ENCODE data around the gene CDK11B. TPM values are rescaled to one million over a fixed set of nuclear protein-coding genes. Genes with fewer than 3 reads are reported as not detected.

CDK11B gene
- total RNA-seq, 1 experiment from 2014 or later = 30.1 TPM

DNA sequence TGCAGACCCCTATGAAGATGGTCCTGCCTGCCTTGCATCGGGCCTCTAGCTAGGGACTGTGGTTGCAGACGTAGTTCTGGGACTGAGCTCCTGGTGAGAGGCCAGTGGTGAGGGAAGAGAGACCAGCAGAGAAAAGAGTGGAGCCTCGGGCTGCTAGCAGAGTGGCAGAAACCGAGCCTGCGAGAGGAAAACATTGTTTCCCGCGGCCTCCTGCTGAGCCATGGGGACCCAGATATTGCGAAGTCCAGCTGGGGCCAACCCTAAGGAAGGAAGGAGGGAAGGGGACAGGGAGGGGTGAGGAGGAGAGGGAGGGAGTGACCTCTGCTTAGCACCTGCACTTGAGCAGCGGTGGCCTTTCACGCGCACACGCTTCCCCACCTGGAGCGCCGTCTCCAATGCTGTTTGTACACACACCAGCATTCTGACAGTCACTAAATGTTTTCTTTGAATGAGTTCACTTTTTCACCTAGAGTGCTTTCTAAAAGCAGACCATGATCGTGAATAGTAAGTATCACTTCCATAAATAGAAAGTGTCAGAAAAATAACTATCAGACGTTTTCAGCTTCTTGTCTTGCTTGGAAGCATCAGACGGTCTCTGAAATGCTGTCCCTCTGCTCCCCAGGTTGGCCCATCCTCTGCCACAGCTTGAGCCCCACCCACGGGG is 56.4 kb downstream of the CDK11B start:
- WGBS (ENCODE audit: extremely low coverage, insufficient read length, low lambda C conversion rate) = no CpG with 5 or more reads among the region's 18 CpGs
- no peaks in the 10 kb centered on the region for H3K9me3 ChIP-seq (ENCODE audit: control insufficient read depth, low read depth, low read length)

More for the DNA sequence above, 56.4 kb downstream of the CDK11B start:
- TF ChIP-seq, protein P1, sequence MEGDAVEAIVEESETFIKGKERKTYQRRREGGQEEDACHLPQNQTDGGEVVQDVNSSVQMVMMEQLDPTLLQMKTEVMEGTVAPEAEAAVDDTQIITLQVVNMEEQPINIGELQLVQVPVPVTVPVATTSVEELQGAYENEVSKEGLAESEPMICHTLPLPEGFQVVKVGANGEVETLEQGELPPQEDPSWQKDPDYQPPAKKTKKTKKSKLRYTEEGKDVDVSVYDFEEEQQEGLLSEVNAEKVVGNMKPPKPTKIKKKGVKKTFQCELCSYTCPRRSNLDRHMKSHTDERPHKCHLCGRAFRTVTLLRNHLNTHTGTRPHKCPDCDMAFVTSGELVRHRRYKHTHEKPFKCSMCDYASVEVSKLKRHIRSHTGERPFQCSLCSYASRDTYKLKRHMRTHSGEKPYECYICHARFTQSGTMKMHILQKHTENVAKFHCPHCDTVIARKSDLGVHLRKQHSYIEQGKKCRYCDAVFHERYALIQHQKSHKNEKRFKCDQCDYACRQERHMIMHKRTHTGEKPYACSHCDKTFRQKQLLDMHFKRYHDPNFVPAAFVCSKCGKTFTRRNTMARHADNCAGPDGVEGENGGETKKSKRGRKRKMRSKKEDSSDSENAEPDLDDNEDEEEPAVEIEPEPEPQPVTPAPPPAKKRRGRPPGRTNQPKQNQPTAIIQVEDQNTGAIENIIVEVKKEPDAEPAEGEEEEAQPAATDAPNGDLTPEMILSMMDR (conservative IDR thresholded peaks at IDR 0.05) = no peak
- Mint-ChIP-seq H3K4me1 (peaks cover 4 to 12% of the 10 kb centered on the region in 2 experiments), H3K36me3 (ENCODE audit: insufficient read depth in 1 of 3, low read depth in 3 of 3) (no peaks in the 10 kb centered on the region), H3K9me3 (no peaks in the 10 kb centered on the region), H3K4me3 (no peak overlapping the region), H3K27ac (peak overlapping the region in 1 of 3 experiments; percentile 32; a peak in 1 of 7 replicates), H3K27me3 (ENCODE audit: low read depth) (peaks cover 61% of the 10 kb centered on the region)
- no peaks in the 10 kb centered on the region for H4K20me1 ChIP-seq (ENCODE audit: control insufficient read depth, insufficient read depth, insufficient read length)
- H2AFZ ChIP-seq (ENCODE audit: low read length) = no peak overlapping the region
- H3K27me3 ChIP-seq (ENCODE audit: insufficient read depth, low read length) = no peaks in the 10 kb centered on the region; the same call in 1 of the 2 replicates
- no peak overlapping the region for H3K18ac ChIP-seq (ENCODE audit: insufficient read length, low read depth, low read length)
- H4K8ac ChIP-seq (replicated peaks; ENCODE audit: insufficient read length, low read depth, low read length) = no peak overlapping the region
- no peaks in the 10 kb centered on the region for H3K79me1 ChIP-seq (ENCODE audit: insufficient read depth, low read depth, low read length, poor library complexity, severe bottlenecking)
- no peak overlapping the region for H2BK20ac ChIP-seq (ENCODE audit: low read depth, low read length, poor library complexity, severe bottlenecking)
- no peak overlapping the region for H3K14ac ChIP-seq (ENCODE audit: insufficient read depth, low read length)
- no peak overlapping the region for H3K56ac ChIP-seq (ENCODE audit: insufficient read length, low read depth, low read length)
- H3K23ac ChIP-seq (ENCODE audit: insufficient read length, low read depth, low read length) = no peak overlapping the region
- H3K4ac ChIP-seq (ENCODE audit: low read depth, low read length) = no peak overlapping the region
- H2BK5ac ChIP-seq (ENCODE audit: insufficient read length, low read length) = no peak overlapping the region
- H2BK12ac ChIP-seq (ENCODE audit: insufficient read length, low read depth, low read length) = no peak overlapping the region
- H3K27ac ChIP-seq (ENCODE audit: insufficient read length, low read depth, low read length) = no peak overlapping the region
- no peak overlapping the region for H4K91ac ChIP-seq (ENCODE audit: insufficient read length, low read depth, low read length)
- H3K9ac ChIP-seq (ENCODE audit: extremely low read depth, insufficient read length, low read length) = no peak overlapping the region
- no peak overlapping the region for H4K5ac ChIP-seq (ENCODE audit: insufficient read length, low read depth, low read length)
- H3K4me2 ChIP-seq (ENCODE audit: insufficient read depth, insufficient read length, low read length) = no peak overlapping the region
- no peak overlapping the region for H3T11ph ChIP-seq (ENCODE audit: low read length)
- DNase-seq = no peak
- no peaks in the 10 kb centered on the region for H3K79me2 ChIP-seq (ENCODE audit: insufficient read depth, low read length)
- H3K4me1 ChIP-seq (ENCODE audit: insufficient read depth, low read length) = no peaks in the 10 kb centered on the region
- no peak overlapping the region for H2BK120ac ChIP-seq (ENCODE audit: low read depth, low read length, poor library complexity, severe bottlenecking)
- H2AK5ac ChIP-seq (ENCODE audit: insufficient read length, low read length) = no peak overlapping the region
- peaks cover 8% of the 10 kb centered on the region for H3K23me2 ChIP-seq (ENCODE audit: insufficient read length, low read depth, low read length, poor library complexity, severe bottlenecking)
- no peak overlapping the region for H2BK15ac ChIP-seq (ENCODE audit: low read depth, low read length)

All from H9 (cell line).